Activated CD4-positive, alpha-beta T cell treated with anti-CD3 and anti-CD28 coated beads for 24 hours (primary cell): ENCODE measurements around the gene FAM20B.
A peak's percentile ranks its signal among the peaks of the same experiment; 100 is the strongest.

Experiments
- DNase-seq, 2 donors: peaks; one replicate each; pipeline ENCODE4 v3.0.0-alpha.2; 2020; ENCODE audit warnings: low read depth in 2 of 2

FAM20B gene

GRCh38 chr1:179091691-179092165 lies 66.0 kb downstream of the FAM20B start:
- DNase-seq: no peak

GRCh38 chr1:179092896-179093461 lies 67.3 kb downstream of the FAM20B start:
- DNase-seq: no peak

GRCh38 chr1:179094818-179095217 lies 69.1 kb downstream of the FAM20B start:
- no peak for DNase-seq

GRCh38 chr1:179095377-179095776 lies 69.7 kb downstream of the FAM20B start:
- DNase-seq: no peak

GRCh38 chr1:179095924-179096323 lies 70.2 kb downstream of the FAM20B start:
- no peak for DNase-seq

GRCh38 chr1:179099891-179100290 lies 74.2 kb downstream of the FAM20B start:
- DNase-seq: no peak

- DNase-seq: no peak
Measured at GRCh38 chr1:179101566-179101965, 75.9 kb downstream of the FAM20B start.

- no peak for DNase-seq
Measured at GRCh38 chr1:179103999-179104398, 78.3 kb downstream of the FAM20B start.

GRCh38 chr1:179104611-179105250 lies 79.0 kb downstream of the FAM20B start:
- DNase-seq: no peak

GRCh38 chr1:179105393-179105792 lies 79.7 kb downstream of the FAM20B start:
- DNase-seq: no peak

GRCh38 chr1:179107706-179108629 lies 82.3 kb downstream of the FAM20B start:
- DNase-seq: no peak

- DNase-seq: no peak
Measured at GRCh38 chr1:179108644-179109043, 83.0 kb downstream of the FAM20B start.

GRCh38 chr1:179115181-179115580 lies 89.5 kb downstream of the FAM20B start:
- DNase-seq: no peak

- DNase-seq: no peak
Measured at GRCh38 chr1:179119513-179119912, 93.8 kb downstream of the FAM20B start.

GRCh38 chr1:179120736-179121135 lies 95.0 kb downstream of the FAM20B start:
- DNase-seq: no peak

GRCh38 chr1:179121159-179121938 lies 95.7 kb downstream of the FAM20B start:
- peak in 1 of 2 donors; percentile 25 for DNase-seq

- DNase-seq: no peak
Measured at GRCh38 chr1:179124873-179125272, 99.2 kb downstream of the FAM20B start.
